B cell (primary cell): ENCODE measurements around the gene ATP6V0A1. TPM values are rescaled to one million over a fixed set of nuclear protein-coding genes. Genes with fewer than 3 reads are reported as not detected.

Experiments used
- ATAC-seq: fragments of 200-7000 bp; cut with Tn5 transposase; one replicate; pipeline ENCODE4 v1.10.0; 2021; ENCODE audit warnings: low read depth, mild to moderate bottlenecking, moderate number of reproducible peaks, moderate library complexity
- CTCF ChIA-PET: fragments of 350-600 bp; sonication (Branson Sonifier 250); formaldehyde crosslinking; loops from one replicate; lab custom pipeline; 2021; ENCODE audit warnings: antibody characterized with exemption, inconsistent platforms; lab: Charles Lee
- POLR2A ChIA-PET: fragments of 350-600 bp; sonication (Branson Sonifier 250); formaldehyde crosslinking; loops from one replicate; lab custom pipeline; 2021; ENCODE audit warnings: antibody characterized with exemption; lab: Charles Lee
- DNase-seq: peaks from one replicate; pipeline ENCODE4 v3.0.0; 2013
- H2AFZ ChIP-seq: 2 replicates; pipeline ENCODE4 v1.6.1; 2012; ENCODE audit warnings: mild to moderate bottlenecking, low read depth, low read length; ENCODE audit not compliant: insufficient read depth, poor library complexity, severe bottlenecking
- H3K27ac ChIP-seq, 2 donors: 1 replicate in 1 of 2; 2 replicates in 1 of 2; pipeline ENCODE4 v1.5.1; 2012 to 2013; ENCODE audit warnings: low read length in 2 of 2, mild to moderate bottlenecking in 2 of 2, moderate library complexity in 1 of 2
- H3K27me3 ChIP-seq, 4 experiments: fragments of 200-600 bp in 1 of 4; sonication (generic) in 1 of 4; replicated peaks in 1 of 4; 1 replicate in 2 of 4; 2 replicates in 2 of 4; pipeline versions ENCODE4 v1.6.1 to v1.7.0; 2013 to 2016; ENCODE audit warnings: low read length in 3 of 4, mild to moderate bottlenecking in 2 of 4, mixed read lengths in 1 of 4, moderate library complexity in 1 of 4; ENCODE audit not compliant: insufficient read depth in 4 of 4, control insufficient read depth in 3 of 4; ENCODE audit errors: control extremely low read depth in 1 of 4
- H3K36me3 ChIP-seq, 2 experiments: replicated peaks in 1 of 2; 1 replicate in 1 of 2; 2 replicates in 1 of 2; pipeline versions ENCODE4 v1.6.1 to v1.7.1; 2013; ENCODE audit warnings: low read length in 1 of 2; ENCODE audit not compliant: insufficient read depth in 2 of 2, control insufficient read depth in 1 of 2; ENCODE audit errors: control extremely low read depth in 1 of 2, extremely low read depth in 1 of 2
- H3K4me1 ChIP-seq, 2 donors: fragments of 200-600 bp in 1 of 2; sonication (generic) in 1 of 2; 1 replicate in 1 of 2; 2 replicates in 1 of 2; pipeline versions ENCODE4 v1.5.1 to v1.6.1; 2013 to 2017; ENCODE audit warnings: low read length in 2 of 2; ENCODE audit not compliant: control insufficient read depth in 2 of 2, insufficient read depth in 2 of 2
- H3K4me2 ChIP-seq: replicated peaks from 2 replicates; pipeline ENCODE3; 2012; ENCODE audit warnings: mild to moderate bottlenecking, low read depth, low read length; ENCODE audit not compliant: poor library complexity, severe bottlenecking
- H3K4me3 ChIP-seq, 5 experiments: fragments of 200-600 bp in 1 of 5; sonication (generic) in 1 of 5; 1 replicate in 3 of 5; 2 replicates in 2 of 5; pipeline versions ENCODE4 v1.5.1 to v1.7.0; 2011 to 2016; ENCODE audit warnings: low read length in 4 of 5, mild to moderate bottlenecking in 4 of 5, low read depth in 2 of 5, control low read depth in 1 of 5, moderate library complexity in 1 of 5; ENCODE audit not compliant: insufficient read depth in 1 of 5; ENCODE audit errors: control extremely low read depth in 1 of 5, extremely low read depth in 1 of 5
- H3K79me2 ChIP-seq: fragments of 200-600 bp; sonication (generic); one replicate; pipeline ENCODE4 v1.6.0; 2016; ENCODE audit warnings: low read length; ENCODE audit not compliant: control insufficient read depth, insufficient read depth
- H3K9ac ChIP-seq: fragments of 200-600 bp; sonication (generic); 2 replicates; pipeline ENCODE4 v1.6.1; 2017; ENCODE audit warnings: mild to moderate bottlenecking, low read length, moderate library complexity
- H3K9me3 ChIP-seq, 3 donors: one replicate each; pipeline versions ENCODE4 v1.6.1 to v1.7.1; 2013; ENCODE audit warnings: low read length in 2 of 3; ENCODE audit not compliant: control insufficient read depth in 2 of 3, insufficient read depth in 1 of 3; ENCODE audit errors: control extremely low read depth in 1 of 3
- H4K20me1 ChIP-seq: 2 replicates; pipeline ENCODE4 v1.6.0; 2012; ENCODE audit warnings: mild to moderate bottlenecking, low read length; ENCODE audit not compliant: insufficient read depth, control insufficient read depth, poor library complexity, severe bottlenecking
- H3K27ac Mint-ChIP-seq: one replicate; pipeline ENCODE4 v1.8.0; 2021; ENCODE audit warnings: mixed read lengths
- H3K27me3 Mint-ChIP-seq: one replicate; pipeline ENCODE4 v1.8.0; 2021; ENCODE audit warnings: mixed read lengths
- H3K4me1 Mint-ChIP-seq: one replicate; pipeline ENCODE4 v1.8.0; 2021; ENCODE audit warnings: mixed read lengths
- H3K4me3 Mint-ChIP-seq: one replicate; pipeline ENCODE4 v1.8.0; 2021; ENCODE audit warnings: mixed read lengths
- H3K9me3 Mint-ChIP-seq: one replicate; pipeline ENCODE4 v1.8.0; 2022; ENCODE audit warnings: mixed read lengths; ENCODE audit not compliant: insufficient read depth
- CTCF ChIP-seq: fragments of 200-600 bp; IDR thresholded peaks from one replicate; pipeline ENCODE4 v1.8.0; 2022; ENCODE audit warnings: antibody characterized with exemption, mild to moderate bottlenecking
- EZH2 ChIP-seq: IDR thresholded peaks from 2 replicates; pipeline ENCODE4 v1.6.1; 2012; ENCODE audit warnings: borderline replicate concordance, low read depth, mild to moderate bottlenecking, moderate library complexity, low read length; ENCODE audit not compliant: insufficient read depth, poor library complexity, severe bottlenecking
- WGBS: methylation state at CpG from one replicate; pipeline ENCODE4 v1.1.5; 2013; ENCODE audit warnings: missing lambda C conversion rate; ENCODE audit not compliant: insufficient coverage; 5-methylcytosine and 5-hydroxymethylcytosine counted together
- intact Hi-C: fragments of 100-400 bp; cut with micrococcal nuclease; formaldehyde crosslinking; loops from one replicate; pipeline ENCODE4 v1.10.0; 2022
- polyA plus RNA-seq: library from polyadenylated mRNA; depleted of rRNA; stranded (reverse); fragments of >200 nt; gene quantifications from 2 replicates; pipeline ENCODE4 v1.2.3, GENCODE V29; 2012
- total RNA-seq, 2 donors: library from RNA; stranded (reverse); fragments of 120-200 nt in 1 of 2; gene quantifications; 1 replicate in 1 of 2; 2 replicates in 1 of 2; pipeline versions ENCODE4 v1.2.3 to v1.2.4, GENCODE V29; 2013 to 2022

Gene ATP6V0A1
- total and polyA plus RNA-seq, 2 donors (not counting 1 experiment from before 2014, with no cell fraction given) = 59.1 to 90.9 TPM

- no peaks in the 10 kb centered on the region for H3K27me3 Mint-ChIP-seq
- no peak overlapping the region for H3K9ac ChIP-seq
- no peak overlapping the region for H2AFZ ChIP-seq
- H3K36me3 ChIP-seq = peaks cover 0 to 5% of the 10 kb centered on the region in 2 experiments
- intact Hi-C loops = no loop called here
- H3K4me3 ChIP-seq = no peak overlapping the region
- no peaks in the 10 kb centered on the region for H3K9me3 Mint-ChIP-seq
- 97% methylated on average over 5 of the region's 6 CpGs for WGBS
- H3K27ac ChIP-seq = no peak overlapping the region
- H3K27ac Mint-ChIP-seq = no peak overlapping the region
- H3K4me1 Mint-ChIP-seq = peaks cover 38% of the 10 kb centered on the region
- CTCF ChIA-PET = interaction anchor here (1.7 to 2.6 kb wide), 2 partner anchors 9 to 19 kb away, joined by 5 to 12 read pairs; partner anchors contain the start of gene PSMC3IP
- ATAC-seq (no peak), DNase-seq (no peak)
- H3K9me3 ChIP-seq = no peaks in the 10 kb centered on the region
- H3K4me3 Mint-ChIP-seq = no peak overlapping the region
- POLR2A ChIA-PET = no interaction called here
- TF ChIP-seq EZH2 = no peak
- peaks cover 28 to 42% of the 10 kb centered on the region in 2 donors for H3K4me1 ChIP-seq
- peaks cover 12% of the 10 kb centered on the region for H4K20me1 ChIP-seq
- H3K79me2 ChIP-seq = peaks cover 44% of the 10 kb centered on the region
- H3K27me3 ChIP-seq = no peaks in the 10 kb centered on the region
- H3K4me2 ChIP-seq = no peak overlapping the region
Measured at GRCh38 chr17:42559075-42559474, 100.4 kb downstream of the ATP6V0A1 start.

GRCh38 chr17:42560246-42560645 is 101.6 kb downstream of the ATP6V0A1 start:
- no peak for ATAC-seq
- Histone ChIP-seq H3K4me1 (peaks cover 25 to 38% of the 10 kb centered on the region in 2 donors), H3K9me3 (no peaks in the 10 kb centered on the region), H3K79me2 (peaks cover 41% of the 10 kb centered on the region), H3K36me3 (peaks cover 0 to 17% of the 10 kb centered on the region in 2 experiments), H3K4me3 (no peak overlapping the region), H3K9ac (no peak overlapping the region), H4K20me1 (peaks cover 12% of the 10 kb centered on the region), H3K27me3 (no peaks in the 10 kb centered on the region), H3K27ac (no peak overlapping the region), H2AFZ (no peak overlapping the region), H3K4me2 (no peak overlapping the region)
- H3K27ac Mint-ChIP-seq = no peak overlapping the region
- intact Hi-C loops = no loop called here
- CTCF ChIA-PET = interaction anchor here (0.8 kb wide), 1 partner anchor 154 kb away, joined by 4 read pairs; no protein-coding TSS in a partner anchor
- POLR2A ChIA-PET = no interaction called here
- H3K4me1 Mint-ChIP-seq = peaks cover 29% of the 10 kb centered on the region
- no peak for DNase-seq
- TF ChIP-seq EZH2 (no peak), CTCF (no peak)
- H3K4me3 Mint-ChIP-seq = no peak overlapping the region
- H3K27me3 Mint-ChIP-seq = no peaks in the 10 kb centered on the region
- H3K9me3 Mint-ChIP-seq = no peaks in the 10 kb centered on the region
- WGBS = no CpG with 5 or more reads among the region's 3 CpGs
